GM23338 (cell line): ENCODE results near the gene STAU1. TPM values are rescaled to one million over a fixed set of nuclear protein-coding genes. Genes with fewer than 3 reads are reported as not detected.

Source experiments
- ATAC-seq: fragments of 200-7000 bp; cut with Tn5 transposase; 3 replicates; pipeline ENCODE4 v1.9.1; 2020
- DNase-seq: peaks from one replicate; pipeline ENCODE4 v3.0.0-alpha.2; 2015; ENCODE audit warnings: low spot score
- H2AFZ ChIP-seq: fragments of 200-600 bp; sonication (generic); 2 replicates; pipeline ENCODE4 v1.8.0; 2016; ENCODE audit warnings: antibody characterized with exemption, mild to moderate bottlenecking, moderate library complexity
- H3F3A ChIP-seq: fragments of 200-600 bp; sonication (generic); replicated peaks from 2 replicates; pipeline ENCODE4 v1.8.0; 2017; ENCODE audit warnings: antibody characterized with exemption, mixed run types, low read depth
- H3K27ac ChIP-seq: fragments of 200-600 bp; sonication (generic); 2 replicates; pipeline ENCODE4 v1.6.1; 2016; ENCODE audit warnings: low read depth
- H3K27me3 ChIP-seq: fragments of 200-600 bp; sonication (generic); 2 replicates; pipeline ENCODE4 v1.8.0; 2016; ENCODE audit warnings: mild to moderate bottlenecking, mixed run types, moderate library complexity; ENCODE audit not compliant: insufficient read depth
- H3K36me3 ChIP-seq: fragments of 200-600 bp; sonication (generic); 2 replicates; pipeline ENCODE4 v1.8.0; 2016; ENCODE audit warnings: mild to moderate bottlenecking; ENCODE audit not compliant: insufficient read depth
- H3K4me1 ChIP-seq: fragments of 200-600 bp; sonication (generic); 2 replicates; pipeline ENCODE4 v1.8.0; 2016; ENCODE audit warnings: mild to moderate bottlenecking, moderate library complexity; ENCODE audit not compliant: insufficient read depth
- H3K4me2 ChIP-seq: fragments of 200-600 bp; sonication (generic); 2 replicates; pipeline ENCODE4 v1.7.1; 2017; ENCODE audit warnings: mixed run types
- H3K4me3 ChIP-seq: fragments of 200-600 bp; sonication (generic); 2 replicates; pipeline ENCODE4 v1.6.1; 2016; ENCODE audit warnings: mixed run types
- H3K79me2 ChIP-seq: fragments of 200-600 bp; sonication (generic); replicated peaks from 2 replicates; pipeline ENCODE4 v1.8.0; 2017; ENCODE audit warnings: mild to moderate bottlenecking; ENCODE audit not compliant: insufficient read depth
- H3K9me2 ChIP-seq: fragments of 200-600 bp; sonication (generic); 2 replicates; pipeline ENCODE4 v1.8.0; 2017; ENCODE audit not compliant: insufficient read depth
- H4K20me1 ChIP-seq: fragments of 200-600 bp; sonication (generic); replicated peaks from 2 replicates; pipeline ENCODE4 v1.8.0; 2017; ENCODE audit warnings: mild to moderate bottlenecking; ENCODE audit not compliant: insufficient read depth
- H3K27ac Mint-ChIP-seq: 2 replicates; pipeline ENCODE4 v1.8.0; 2020; ENCODE audit warnings: inconsistent platforms, mild to moderate bottlenecking, moderate library complexity, mixed read lengths
- H3K27me3 Mint-ChIP-seq: 3 replicates; pipeline ENCODE4 v1.8.0; 2022; ENCODE audit warnings: low read depth, mild to moderate bottlenecking, moderate library complexity, mixed read lengths, inconsistent platforms; ENCODE audit not compliant: insufficient read depth, poor library complexity
- H3K36me3 Mint-ChIP-seq: 3 replicates; pipeline ENCODE4 v1.8.0; 2021; ENCODE audit warnings: low read depth, mild to moderate bottlenecking, inconsistent platforms, moderate library complexity, mixed read lengths
- H3K4me1 Mint-ChIP-seq: 3 replicates; pipeline ENCODE4 v1.8.0; 2020; ENCODE audit warnings: mild to moderate bottlenecking, inconsistent platforms, mixed read lengths
- H3K4me3 Mint-ChIP-seq: 3 replicates; pipeline ENCODE4 v1.8.0; 2021; ENCODE audit warnings: moderate library complexity, mild to moderate bottlenecking, inconsistent platforms, mixed read lengths
- H3K9me3 Mint-ChIP-seq: 3 replicates; pipeline ENCODE4 v1.8.0; 2020; ENCODE audit warnings: moderate library complexity, mild to moderate bottlenecking, inconsistent platforms, mixed read lengths
- EZH2phosphoT487 ChIP-seq: fragments of 200-600 bp; sonication (generic); IDR thresholded peaks from one replicate; pipeline ENCODE4 v1.8.1; 2018; ENCODE audit warnings: antibody characterized with exemption; ENCODE audit not compliant: unreplicated experiment
- JUNB ChIP-seq: IDR thresholded peaks from one replicate; pipeline ENCODE4 v1.6.1; 2016; ENCODE audit warnings: antibody characterized with exemption; ENCODE audit not compliant: unreplicated experiment
- NANOG ChIP-seq: IDR thresholded peaks from 2 replicates; pipeline ENCODE4 v1.6.1; 2016; ENCODE audit warnings: antibody characterized with exemption, borderline replicate concordance
- POLR2AphosphoS5 ChIP-seq: IDR thresholded peaks from 2 replicates; pipeline ENCODE4 v1.6.1; 2016; ENCODE audit warnings: antibody characterized with exemption, low read depth
- REST ChIP-seq: IDR thresholded peaks from one replicate; pipeline ENCODE4 v1.6.1; 2018; ENCODE audit warnings: antibody characterized with exemption; ENCODE audit not compliant: unreplicated experiment
- STAT1 ChIP-seq: IDR thresholded peaks from one replicate; pipeline ENCODE4 v1.6.1; 2016; ENCODE audit warnings: antibody characterized with exemption; ENCODE audit not compliant: unreplicated experiment
- ZNF114 ChIP-seq: fragments of 250-450 bp; sonication (Bioruptor Pico); IDR thresholded peaks from 2 replicates; pipeline ENCODE4 v1.5.0; 2020; ENCODE audit warnings: mild to moderate bottlenecking, moderate library complexity
- ZNF462 ChIP-seq: fragments of 250-450 bp; sonication (Bioruptor Pico); IDR thresholded peaks from 2 replicates; pipeline ENCODE4 v1.5.0; 2020; ENCODE audit warnings: mild to moderate bottlenecking, moderate library complexity
- polyA plus RNA-seq: library from polyadenylated mRNA; unstranded; fragments of >200 nt; fragmentation: Nextera tagmentation; extraction: Ambion mirVana; gene quantifications from 2 replicates; pipeline ENCODE4 v1.2.1, GENCODE V29; 2016
- total RNA-seq: library from RNA; depleted of rRNA; stranded (reverse); fragments of >200 nt; shearing (Covaris generic); gene quantifications from 2 replicates; pipeline ENCODE4 v1.2.3, GENCODE V29; 2014

Gene STAU1
- total and polyA plus RNA-seq, 2 experiments from 2014 or later: 102 TPM

GRCh38 chr20:49078310-49078709 lies 109.8 kb downstream of the STAU1 start:
- H3K79me2 ChIP-seq: peaks cover 40% of the 10 kb centered on the region
- Mint-ChIP-seq H3K4me1 (no peaks in the 10 kb centered on the region), H3K27ac (no peak overlapping the region), H3K4me3 (no peak overlapping the region), H3K36me3 (peaks cover 97% of the 10 kb centered on the region), H3K27me3 (no peaks in the 10 kb centered on the region), H3K9me3 (no peaks in the 10 kb centered on the region)
- DNase-seq: no peak
- H4K20me1 ChIP-seq: peaks cover 26% of the 10 kb centered on the region
- H2AFZ ChIP-seq: no peak overlapping the region
- peaks cover 96% of the 10 kb centered on the region for H3K36me3 ChIP-seq
- ATAC-seq: no peak
- H3F3A ChIP-seq: peaks cover 10% of the 10 kb centered on the region; the same call in 1 of the 2 replicates
- no peaks in the 10 kb centered on the region for H3K9me2 ChIP-seq
- no peaks in the 10 kb centered on the region for H3K4me1 ChIP-seq
- H3K27ac ChIP-seq: no peak overlapping the region
- H3K4me2 ChIP-seq: no peak overlapping the region
- no peaks in the 10 kb centered on the region for H3K27me3 ChIP-seq
- no peak overlapping the region for H3K4me3 ChIP-seq
- no peak for TF ChIP-seq STAT1
- no peak for TF ChIP-seq POLR2AphosphoS5
- no peak for TF ChIP-seq ZNF462 (CRISPR knock-in tag)
- TF ChIP-seq NANOG: no peak
- no peak for TF ChIP-seq EZH2phosphoT487
- no peak for TF ChIP-seq ZNF114 (CRISPR knock-in tag)
- no peak for TF ChIP-seq REST
- no peak for TF ChIP-seq JUNB
